Raji (cell line): ENCODE measurements around the gene RBFOX2.

Experiments
- POLR2A ChIP-seq: IDR thresholded peaks from 2 replicates; pipeline ENCODE4 v1.6.1; 2011; ENCODE audit warnings: low read depth, low read length, control low read depth; ENCODE audit not compliant: insufficient read depth

RBFOX2 gene

GRCh38 chr22:35891442-35891841, 137.2 kb downstream of the RBFOX2 start:
- TF ChIP-seq POLR2A = no peak

- no peak for TF ChIP-seq POLR2A
Measured at GRCh38 chr22:35889071-35889470, 139.6 kb downstream of the RBFOX2 start.

GRCh38 chr22:35888181-35888870, 140.3 kb downstream of the RBFOX2 start:
- TF ChIP-seq POLR2A = no peak

DNA sequence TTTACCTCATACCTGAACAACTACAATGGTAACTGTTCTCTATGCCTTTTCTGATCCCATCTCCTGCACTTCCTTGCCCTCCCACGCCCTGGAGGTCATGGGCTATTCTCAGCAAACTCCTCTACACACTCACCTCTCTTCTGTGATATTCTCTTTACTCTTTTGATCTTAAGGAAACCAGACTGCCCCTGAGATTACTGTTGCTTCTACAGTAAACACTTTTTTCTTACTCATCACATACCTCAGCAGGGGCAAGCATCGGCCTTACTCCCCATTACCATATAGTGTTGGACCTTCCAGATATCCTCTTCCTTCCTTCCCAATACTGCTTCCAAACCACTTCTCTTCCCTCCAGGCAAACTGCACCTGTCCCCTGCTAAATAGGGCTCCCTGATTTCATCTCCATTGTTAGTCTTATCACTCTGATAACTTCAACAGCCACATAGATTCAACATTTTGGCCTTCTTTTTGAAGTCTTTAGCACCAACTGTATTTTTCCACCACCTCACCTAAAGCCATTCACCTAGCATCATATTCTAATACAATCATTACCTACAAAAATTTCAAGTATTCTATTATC, 141.2 kb downstream of the RBFOX2 start:
- TF ChIP-seq POLR2A = no peak

GRCh38 chr22:35886309-35886708, 142.3 kb downstream of the RBFOX2 start:
- TF ChIP-seq POLR2A = no peak

- no peak for TF ChIP-seq POLR2A
Measured at GRCh38 chr22:35884529-35884928, 144.1 kb downstream of the RBFOX2 start.

- TF ChIP-seq POLR2A = no peak
Measured at GRCh38 chr22:35883031-35883620, 145.5 kb downstream of the RBFOX2 start.

DNA sequence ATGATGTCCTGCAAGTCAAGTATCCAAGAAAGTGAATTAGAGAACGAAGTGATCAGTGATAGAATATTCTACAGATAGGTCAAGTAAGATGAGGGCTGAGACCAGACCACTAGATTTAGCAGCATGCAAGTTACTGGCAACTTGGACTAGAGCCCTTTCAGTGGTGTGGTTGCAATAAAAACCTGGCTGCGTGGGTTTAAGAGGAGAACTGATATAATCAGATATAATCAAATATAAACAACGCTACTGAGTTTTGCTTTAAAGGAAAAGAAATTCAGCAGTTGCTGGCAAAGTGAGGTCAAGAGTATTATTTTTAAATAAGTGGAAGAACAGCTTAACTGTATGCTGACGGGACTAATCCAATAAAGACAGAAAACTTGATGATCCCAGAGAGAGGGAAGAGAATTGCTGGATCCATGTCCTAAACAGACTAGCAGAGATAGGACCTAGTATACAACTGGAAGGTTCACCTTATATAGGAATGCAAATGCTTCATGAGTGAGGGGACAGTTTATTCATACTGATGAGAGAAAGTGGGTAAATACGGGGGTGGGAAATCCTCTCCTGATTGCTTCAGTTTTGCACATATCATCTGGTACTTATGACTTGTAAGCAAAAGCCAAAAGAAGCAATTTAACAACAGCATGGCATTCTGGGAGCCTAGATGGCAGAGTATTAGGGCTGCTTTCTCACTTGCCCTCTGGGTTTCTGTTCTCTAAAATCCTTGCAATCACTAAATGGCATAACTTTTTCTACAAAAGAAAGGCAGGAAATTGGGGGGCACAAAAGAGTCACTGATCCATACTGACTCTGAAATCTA, 146.2 kb downstream of the RBFOX2 start:
- TF ChIP-seq POLR2A = no peak

GRCh38 chr22:35879351-35879750, 149.3 kb downstream of the RBFOX2 start:
- no peak for TF ChIP-seq POLR2A

DNA sequence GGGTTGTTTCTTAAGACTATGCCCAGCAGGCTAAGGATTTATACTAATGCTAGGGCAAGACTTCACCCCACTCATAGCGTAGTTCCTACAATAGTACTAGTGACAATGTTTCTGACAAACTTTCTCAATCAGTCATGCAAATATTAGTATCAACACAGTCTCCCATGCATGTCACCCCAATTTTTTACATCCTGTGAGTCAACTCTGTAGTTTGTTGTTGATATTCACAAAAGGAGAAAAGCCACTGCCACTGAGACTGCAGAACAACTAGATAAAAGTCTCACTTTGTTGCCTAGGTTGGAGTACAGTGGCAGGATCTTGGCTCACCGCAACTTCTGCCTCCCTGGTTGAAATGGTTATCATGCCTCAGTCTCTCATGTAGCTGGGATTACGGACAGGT, 155.2 kb downstream of the RBFOX2 start:
- TF ChIP-seq POLR2A = no peak

DNA sequence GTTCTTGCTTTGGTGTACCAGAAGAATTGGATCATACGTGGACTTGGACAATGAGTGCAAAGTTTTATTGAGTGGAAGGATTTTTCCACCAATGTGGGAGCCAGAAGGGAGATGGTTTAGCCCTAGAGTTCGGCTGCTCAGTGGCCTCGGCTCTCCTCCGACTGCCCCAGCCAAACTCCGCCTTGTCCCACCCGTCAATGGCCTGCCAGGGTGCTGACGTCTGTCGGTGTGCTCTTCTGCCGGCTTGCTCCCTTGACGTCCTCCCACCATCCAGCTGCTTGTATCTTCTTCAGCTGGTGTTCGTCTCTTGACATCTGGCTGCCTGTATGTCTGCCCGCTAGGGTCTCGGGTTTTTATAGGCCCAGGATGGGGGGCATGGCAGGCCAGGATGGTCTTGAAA, 156.2 kb downstream of the RBFOX2 start:
- no peak for TF ChIP-seq POLR2A

DNA sequence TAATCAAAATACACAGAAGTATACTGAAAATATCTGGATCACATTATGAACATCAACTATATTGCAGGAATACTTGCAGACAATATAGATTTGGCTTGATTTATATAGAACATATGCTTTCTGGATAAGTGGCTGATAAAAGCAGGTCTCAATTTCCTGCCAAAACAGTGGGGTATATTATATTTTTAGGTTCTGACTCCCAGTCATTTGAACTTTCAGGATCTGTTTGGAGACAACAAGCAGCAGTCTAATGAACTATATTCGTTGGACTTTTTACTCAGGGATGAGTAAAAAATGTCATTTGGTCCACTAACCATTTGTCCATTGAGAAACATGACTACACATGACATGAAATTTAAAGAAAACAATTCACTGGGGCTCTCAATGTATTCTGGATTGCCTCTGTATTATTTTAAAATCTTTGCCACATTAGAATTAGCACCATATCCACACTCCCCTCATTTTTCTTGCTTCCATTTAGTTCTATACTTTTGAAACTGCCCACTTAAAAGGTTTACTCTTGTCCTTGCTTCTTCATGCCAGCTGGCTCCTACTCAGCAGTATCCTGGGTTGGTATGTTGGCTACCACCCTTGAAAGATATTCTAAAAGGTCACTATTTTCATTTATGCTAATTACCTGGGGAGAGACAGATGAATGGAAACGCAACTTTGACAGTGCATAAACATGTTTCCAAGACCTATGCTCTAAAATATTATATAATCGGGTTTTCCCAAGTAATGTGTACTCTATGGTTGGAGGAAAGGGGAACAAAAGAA, 157.9 kb downstream of the RBFOX2 start:
- no peak for TF ChIP-seq POLR2A

GRCh38 chr22:35868938-35869337, 159.7 kb downstream of the RBFOX2 start:
- no peak for TF ChIP-seq POLR2A

DNA sequence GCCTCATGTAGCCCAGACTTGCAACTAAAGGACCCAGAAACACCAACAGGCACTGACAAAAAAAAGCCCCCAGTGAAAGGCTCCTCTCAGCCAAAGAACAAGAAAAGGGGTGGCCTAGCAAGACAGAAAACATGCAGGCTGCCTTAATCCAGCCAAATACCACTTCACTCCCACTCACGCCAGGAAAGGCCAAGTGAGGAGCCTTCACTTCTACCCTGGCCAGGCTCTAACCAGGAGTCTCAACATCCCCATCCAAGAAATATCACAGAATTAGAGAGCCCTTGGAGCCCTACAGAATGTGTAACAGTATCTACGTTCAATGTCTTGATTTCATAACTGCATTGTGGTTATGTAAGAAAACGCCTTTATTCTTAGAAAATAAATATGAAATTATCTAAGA, 162.0 kb downstream of the RBFOX2 start:
- TF ChIP-seq POLR2A = no peak
